ENCODE data around the gene KCNA3.

GRCh38 chr1:110667776-110668175, 7.0 kb downstream of the KCNA3 start:
- no peak for TF ChIP-seq POLR2AphosphoS5 (IDR thresholded peaks at IDR 0.05; ENCODE audit: borderline replicate concordance, low read depth, low read length)
- no peak for TF ChIP-seq EZH2 (IDR thresholded peaks at IDR 0.05)
- no peak for TF ChIP-seq FOXP2 (optimal IDR thresholded peaks at IDR 0.05; ENCODE audit: control extremely low read depth, extremely low read length, insufficient read depth)

Data from SK-N-MC (cell line).